ENCODE data around the gene WFDC2. TPM values are rescaled to one million over a fixed set of nuclear protein-coding genes. Genes with fewer than 3 reads are reported as not detected.
A peak's percentile ranks its signal among the peaks of the same experiment; 100 is the strongest.
"Not testable (repeated sequence)": the region's sequence is repeated elsewhere in the genome, so short reads cannot be mapped to it uniquely, and the experiment has no call there.

The WFDC2 gene
- total and polyA plus RNA-seq, 2 of the 13 experiments (the other 11 are each of a cell fraction or from before 2014, with no cell fraction given), result 0.33 TPM; not detected in 1

- in situ Hi-C loops (cut with HindIII; ENCODE audit: extremely low pct_ligation_motif_present, low pct_unique_long_range_greater_than_20kb); H3K36me3 ChIP-seq (replicated peaks in 1 of 2; ENCODE audit: control insufficient read depth in 1 of 2, insufficient read depth in 2 of 2, low read length in 2 of 2); POLR2A ChIA-PET; H3K9me3 ChIP-seq (ENCODE audit: low read length); H3K79me2 ChIP-seq (ENCODE audit: insufficient read depth, low read length); H3K4me2 ChIP-seq (ENCODE audit: low read depth, low read length); H4K20me1 ChIP-seq (ENCODE audit: insufficient read depth, low read length); ATAC-seq; intact Hi-C loops (cut with micrococcal nuclease; ENCODE audit: unreplicated experiment); BruUV-seq (replicated peaks); H2AFZ ChIP-seq (ENCODE audit: low read length); H3K4me3 ChIP-seq (replicated peaks in 1 of 3; ENCODE audit: insufficient read depth in 1 of 3, low read depth in 2 of 3, low read length in 3 of 3); H3K27ac ChIP-seq (ENCODE audit: extremely low read length, insufficient read depth, low read length); FAIRE-seq; CTCF ChIA-PET (ENCODE audit: low intra/inter-chr PET ratio, low total read pairs); H3K9ac ChIP-seq (ENCODE audit: insufficient read depth, low read depth, low read length); DNase-seq (ENCODE audit: low spot score): not testable (repeated sequence)
- Histone ChIP-seq H3K4me1 (ENCODE audit: insufficient read depth, low read length) (peaks cover 34% of the 10 kb centered on the region), H3K27me3 (ENCODE audit: control insufficient read depth in 1 of 2, insufficient read depth in 2 of 2, low read length in 2 of 2) (peaks cover 18 to 39% of the 10 kb centered on the region in 2 experiments)
- 13% methylated on average over 3 of the region's 3 CpGs for WGBS (ENCODE audit: low lambda C conversion rate)
- TF ChIP-seq MNT (IDR thresholded peaks at IDR 0.05), result 0 out of 2 replicates have a peak, but pooled peaks have one; percentile 18
Observed at GRCh38 chr20:45472286-45472685, 2.7 kb downstream of the WFDC2 start.

- H3K4me3 ChIP-seq (replicated peaks in 1 of 3; ENCODE audit: insufficient read depth in 1 of 3, low read depth in 2 of 3, low read length in 3 of 3), result peak overlapping the region in 1 of 3 experiments; percentile 23; a peak in 1 of 6 replicates
- H3K36me3 ChIP-seq (replicated peaks in 1 of 2; ENCODE audit: control insufficient read depth in 1 of 2, insufficient read depth in 2 of 2, low read length in 2 of 2); FAIRE-seq; H3K9ac ChIP-seq (ENCODE audit: insufficient read depth, low read depth, low read length); intact Hi-C loops (cut with micrococcal nuclease; ENCODE audit: unreplicated experiment); H3K79me2 ChIP-seq (ENCODE audit: insufficient read depth, low read length); CTCF ChIA-PET (ENCODE audit: low intra/inter-chr PET ratio, low total read pairs); H4K20me1 ChIP-seq (ENCODE audit: insufficient read depth, low read length); DNase-seq (ENCODE audit: low spot score); H2AFZ ChIP-seq (ENCODE audit: low read length); BruUV-seq (replicated peaks); H3K9me3 ChIP-seq (ENCODE audit: low read length); in situ Hi-C loops (cut with HindIII; ENCODE audit: extremely low pct_ligation_motif_present, low pct_unique_long_range_greater_than_20kb); H3K27ac ChIP-seq (ENCODE audit: extremely low read length, insufficient read depth, low read length); TF ChIP-seq FOXA1 (IDR thresholded peaks at IDR 0.05): not testable (repeated sequence)
- peak; percentile 35; the same call in 2 of the 3 replicates for ATAC-seq
- 36% methylated on average over 7 of the region's 7 CpGs for WGBS (ENCODE audit: low lambda C conversion rate)
- H3K27me3 ChIP-seq (ENCODE audit: control insufficient read depth in 1 of 2, insufficient read depth in 2 of 2, low read length in 2 of 2), result peaks cover 0 to 16% of the 10 kb centered on the region in 2 experiments; a peak in 4 of 5 replicates
- H3K4me1 ChIP-seq (ENCODE audit: insufficient read depth, low read length), result peaks cover 17% of the 10 kb centered on the region
- POLR2A ChIA-PET, result interaction anchor here (1.0 kb wide), 1 partner anchor 26 kb away, joined by 4 read pairs; no protein-coding TSS in a partner anchor
- peak overlapping the region; percentile 52 for H3K4me2 ChIP-seq (ENCODE audit: low read depth, low read length)
- 0 out of 2 replicates have a peak, but pooled peaks have one; percentile 20 for TF ChIP-seq IRF9 (CRISPR knock-in tag; IDR thresholded peaks at IDR 0.05; ENCODE audit: borderline replicate concordance)
- TF ChIP-seq FOXA1 (CRISPR knock-in tag; IDR thresholded peaks at IDR 0.05), result peak; percentile 69
- 0 out of 2 replicates have a peak, but pooled peaks have one; percentile 11 for TF ChIP-seq ZMYM3 (CRISPR knock-in tag; IDR thresholded peaks at IDR 0.05)
- TF ChIP-seq ZNF331 (CRISPR knock-in tag; IDR thresholded peaks at IDR 0.05), result 0 out of 2 replicates have a peak, but pooled peaks have one; percentile 16
- TF ChIP-seq KAT8 (CRISPR knock-in tag; IDR thresholded peaks at IDR 0.05), result 0 out of 2 replicates have a peak, but pooled peaks have one; percentile 21
- peak; percentile 88 for TF ChIP-seq ZNF281 (CRISPR knock-in tag; IDR thresholded peaks at IDR 0.05; ENCODE audit: borderline replicate concordance)
- peak; percentile 69 for TF ChIP-seq FOXA3 (CRISPR knock-in tag; IDR thresholded peaks at IDR 0.05)
- TF ChIP-seq SAP130 (CRISPR knock-in tag; IDR thresholded peaks at IDR 0.05; ENCODE audit: low read depth), result 0 out of 2 replicates have a peak, but pooled peaks have one; percentile 20
- peak; percentile 35; the same call in 1 of the 2 replicates for TF ChIP-seq MAFF (IDR thresholded peaks at IDR 0.05; ENCODE audit: low read depth, low read length)
Observed at GRCh38 chr20:45477530-45478148, 8.1 kb downstream of the WFDC2 start.

All from HepG2 (cell line).